CD4-positive, alpha-beta T cell treated with Interleukin-1 beta for 1 hour (primary cell): ENCODE data around the gene SHISA7.

ENCODE experiments used
- DNase-seq, 2 donors: peaks; one replicate each; pipeline ENCODE4 v3.0.0-alpha.2; 2020 to 2022

The SHISA7 gene

DNA sequence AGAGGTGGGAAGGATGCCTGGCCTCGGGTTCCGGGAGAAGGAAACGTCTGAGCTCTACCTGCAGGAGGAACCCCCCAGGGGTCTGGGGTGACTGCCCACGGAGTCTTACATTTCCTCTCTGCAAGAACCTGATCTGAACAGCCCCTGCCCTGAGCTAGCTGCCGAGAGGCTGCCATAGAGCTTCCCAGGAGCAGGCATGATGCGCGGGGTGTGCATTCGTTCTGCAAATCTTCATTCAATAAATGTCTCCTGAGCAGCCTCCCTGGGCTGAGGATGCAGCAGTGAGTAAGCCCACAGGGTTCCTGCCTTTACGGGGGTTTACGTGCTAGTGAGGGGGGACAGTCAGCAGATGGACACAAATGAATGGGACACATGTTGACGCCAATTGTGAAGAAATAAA, 1.5 kb upstream of the SHISA7 start:
- DNase-seq: no peak

DNA sequence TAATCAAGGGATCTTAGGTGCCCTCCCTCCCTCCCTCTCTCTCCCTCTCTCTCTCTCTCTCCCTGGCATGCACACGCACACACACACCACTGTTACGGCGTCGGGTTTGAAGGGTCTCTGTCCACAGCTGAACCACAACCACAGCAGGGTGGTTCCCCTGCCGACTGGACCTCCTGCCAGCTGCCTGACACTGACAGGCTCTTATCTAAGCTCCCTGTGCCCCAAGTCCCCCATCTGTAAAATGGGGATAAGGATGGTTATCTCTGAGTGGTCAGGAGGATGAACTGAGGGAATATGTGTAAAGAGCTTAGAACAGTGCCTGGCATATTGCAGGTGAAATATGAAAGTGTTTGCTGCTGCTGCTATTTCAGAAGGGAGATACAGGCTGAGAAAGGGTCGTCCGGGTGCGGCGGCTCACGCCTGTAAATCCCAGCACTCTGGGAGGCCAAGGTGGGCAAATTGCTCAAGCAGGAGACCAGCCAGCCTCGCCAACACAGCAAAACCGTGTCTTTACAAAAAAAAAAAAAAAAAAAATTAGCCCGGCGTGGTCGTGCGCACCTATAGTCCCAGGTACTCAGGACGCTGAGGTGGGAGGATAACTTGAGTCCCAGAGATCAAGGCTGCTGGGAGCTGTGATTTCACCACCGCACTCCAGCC, 852 bp upstream of the SHISA7 start:
- DNase-seq: no peak

DNA sequence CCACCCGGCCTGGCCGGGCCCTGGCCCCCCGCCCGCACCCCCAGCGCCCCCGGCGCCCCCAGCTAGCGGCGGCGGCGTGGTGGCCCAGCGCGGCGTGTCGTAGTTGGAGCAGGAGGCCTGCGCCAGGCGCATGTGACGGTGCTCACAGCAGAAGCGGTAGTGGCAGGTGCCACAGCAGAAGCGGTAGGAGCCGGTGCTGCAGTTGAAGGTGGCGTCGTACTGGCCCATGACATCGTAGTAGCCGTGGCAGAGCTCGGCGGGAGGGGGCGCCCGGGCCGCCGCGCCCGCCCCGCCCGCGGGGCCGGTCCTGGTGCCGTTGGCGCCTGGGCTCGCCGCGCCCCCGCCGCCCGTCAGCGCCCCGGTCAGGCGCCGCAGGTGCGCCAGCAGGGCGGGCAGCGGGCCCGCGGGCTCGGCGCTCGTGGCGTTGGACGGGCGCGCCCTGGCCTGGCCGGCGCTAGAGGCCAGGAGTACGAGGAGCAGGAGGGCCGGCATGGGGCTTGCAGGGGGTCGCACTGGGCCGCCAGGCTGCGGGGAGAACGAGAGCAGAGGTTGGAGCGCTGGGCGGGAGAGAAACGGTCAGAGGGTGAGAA, 633 bp downstream of the SHISA7 start:
- no peak for DNase-seq

DNA sequence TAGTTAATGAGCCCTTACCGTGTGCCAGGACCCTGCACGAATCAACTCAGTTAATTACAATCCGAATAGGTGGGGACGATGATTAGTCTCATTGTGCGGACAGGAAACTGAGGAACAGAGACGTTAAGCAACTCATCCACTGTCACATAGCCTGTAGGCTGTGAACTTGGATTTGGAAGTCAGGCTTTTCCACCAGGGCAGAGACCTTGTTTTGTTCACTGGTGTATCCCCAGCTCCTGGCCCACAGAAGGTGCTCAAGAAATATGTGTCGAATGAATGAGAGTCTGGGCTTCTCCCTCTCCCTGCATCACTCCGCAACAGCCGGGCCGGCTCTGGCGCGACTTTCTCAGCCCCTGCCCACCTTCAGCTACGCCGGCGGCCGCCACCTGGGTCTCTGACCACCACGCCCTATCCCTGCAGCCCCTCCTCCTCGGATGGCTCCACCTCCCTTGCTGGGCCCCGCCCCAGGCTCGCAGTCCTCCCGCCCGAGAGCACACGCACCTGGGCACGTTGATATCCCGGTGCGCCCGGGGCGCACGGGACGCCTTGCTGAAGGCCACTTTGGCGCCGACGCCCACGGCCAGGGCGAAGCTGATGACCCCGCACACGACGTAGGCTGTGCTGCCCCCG, 1.3 kb downstream of the SHISA7 start:
- DNase-seq: no peak

DNA sequence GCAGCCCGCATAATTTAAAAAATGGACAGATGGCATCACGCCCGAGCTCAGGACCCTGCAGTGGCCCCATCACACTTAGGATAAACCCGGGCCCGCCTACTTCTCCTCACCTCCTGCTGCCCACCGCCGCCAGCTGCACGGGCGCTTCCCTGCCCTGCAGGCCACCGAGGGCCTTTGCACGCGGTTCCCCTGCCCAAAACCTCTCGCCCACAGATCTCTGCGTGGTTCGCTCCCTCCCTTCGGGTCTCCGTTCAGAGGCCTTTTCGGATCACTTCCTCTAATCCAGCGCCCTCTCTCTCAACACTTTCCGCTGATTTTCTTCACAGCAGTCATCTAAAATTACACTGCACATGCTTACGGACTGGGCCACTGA, 1.8 kb downstream of the SHISA7 start:
- peak in 1 of 2 donors; percentile 17 for DNase-seq

DNA sequence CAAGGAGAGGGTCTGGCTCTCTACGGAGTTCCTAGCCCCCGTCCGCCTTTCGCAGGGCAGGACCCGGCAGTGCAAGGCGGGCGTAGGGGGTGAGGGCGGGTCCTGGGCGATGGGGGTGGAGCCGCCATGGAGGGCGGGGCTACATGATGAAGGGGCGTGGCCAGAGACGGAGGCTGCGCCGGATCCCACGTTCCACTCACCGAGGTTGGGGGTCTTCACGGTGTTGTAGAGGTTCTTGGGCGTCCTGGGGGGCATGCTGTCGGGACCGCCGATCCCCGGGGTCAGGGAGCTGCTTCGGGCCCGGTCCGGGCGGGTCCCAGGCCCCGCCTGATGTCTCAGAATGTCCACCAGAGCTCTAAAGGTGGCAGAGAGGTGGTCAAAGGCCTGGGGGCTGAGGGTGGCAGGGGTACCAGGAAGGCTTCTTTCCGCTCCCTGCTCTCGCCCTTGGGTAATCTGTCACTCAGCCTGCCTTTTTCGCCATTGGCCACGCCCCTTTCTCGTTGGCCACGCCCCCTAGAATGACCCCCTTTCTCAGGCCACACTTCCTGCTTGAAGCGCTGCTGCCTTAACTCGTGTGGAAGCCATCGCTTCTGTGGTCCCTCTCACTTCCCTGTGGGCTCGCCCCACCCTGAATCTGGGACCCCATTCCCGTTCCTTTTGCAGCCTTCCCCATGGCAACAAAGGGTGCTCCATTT, 2.5 kb downstream of the SHISA7 start:
- DNase-seq: no peak

DNA sequence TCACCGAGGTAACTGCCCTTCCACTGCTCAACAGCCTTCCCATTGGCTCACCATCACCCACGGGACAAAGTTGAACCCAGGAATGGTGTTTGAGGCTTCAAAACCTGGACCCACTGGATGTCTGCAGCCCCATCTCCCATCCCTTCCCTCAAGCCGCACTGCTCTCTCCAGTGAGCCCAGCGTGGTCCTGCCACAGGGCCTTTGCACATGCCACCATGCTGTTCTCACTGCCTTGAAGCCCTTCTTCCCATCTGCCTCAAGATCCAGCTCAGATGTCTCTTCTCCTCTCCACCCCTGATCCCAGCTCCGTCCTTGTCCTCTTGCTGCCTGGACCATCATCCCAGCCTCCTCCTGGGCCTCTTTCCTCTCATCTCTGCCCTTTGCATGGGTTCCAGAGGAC, 4.0 kb downstream of the SHISA7 start:
- DNase-seq: no peak

DNA sequence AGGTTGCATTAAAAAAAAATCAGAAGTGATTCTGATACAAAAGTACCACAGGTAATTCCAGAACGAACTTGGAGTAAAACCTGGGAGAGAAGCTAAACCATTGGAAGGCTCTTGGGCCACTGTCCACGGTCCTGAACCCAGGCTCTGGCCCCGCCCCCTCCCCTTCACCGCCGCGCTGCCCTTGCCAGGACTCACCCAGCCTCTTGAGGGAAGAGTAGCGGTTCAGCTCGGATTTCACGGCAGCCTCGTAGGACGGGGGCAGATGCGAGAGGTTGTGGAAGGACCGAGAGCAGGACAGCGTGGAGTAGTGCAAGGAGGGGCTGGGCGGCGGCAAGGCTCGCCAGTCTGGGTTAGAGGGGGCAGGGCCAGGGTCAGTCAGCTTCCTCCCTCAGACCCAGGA, 5.7 kb downstream of the SHISA7 start:
- DNase-seq: no peak

DNA sequence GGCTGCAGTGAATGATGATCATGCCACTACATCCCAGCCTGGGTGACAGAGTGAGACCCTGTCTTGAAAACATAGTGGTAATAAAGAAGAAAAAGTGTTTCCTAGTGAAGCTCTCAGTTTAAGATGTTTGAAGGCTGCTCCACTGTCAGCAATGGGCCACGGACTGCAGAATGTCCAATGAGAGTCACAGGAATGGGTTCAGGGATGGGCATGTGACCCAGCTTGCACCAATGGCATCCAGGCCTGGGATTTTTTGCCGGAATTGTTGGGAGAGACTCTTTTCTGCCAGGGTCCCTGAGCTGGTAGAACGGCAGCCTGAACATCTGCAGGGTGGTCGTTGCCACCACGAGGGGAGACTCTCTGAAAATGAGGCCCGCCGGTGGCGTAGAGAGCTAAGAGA, 6.3 kb downstream of the SHISA7 start:
- DNase-seq: no peak

DNA sequence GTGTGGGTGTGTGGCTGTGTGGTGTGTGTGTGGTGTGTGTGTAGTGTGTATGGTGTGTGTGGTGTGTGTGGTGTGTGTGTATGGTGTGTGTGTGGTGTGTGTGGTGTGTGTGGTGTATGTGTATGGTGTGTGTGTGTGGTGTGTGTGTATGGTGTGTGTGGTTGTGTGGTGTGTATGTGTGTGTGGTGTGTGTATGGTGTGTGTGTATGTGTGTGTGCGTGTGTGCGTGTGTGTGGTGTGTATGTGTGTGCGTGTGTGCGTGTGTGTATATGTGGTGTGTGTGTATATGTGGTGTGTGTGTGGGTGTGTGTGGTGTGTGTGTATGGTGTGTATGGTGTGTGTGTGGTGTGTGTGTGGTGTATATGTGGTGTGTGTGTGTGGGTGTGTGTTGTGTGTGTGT, 8.1 kb downstream of the SHISA7 start:
- no peak for DNase-seq

DNA sequence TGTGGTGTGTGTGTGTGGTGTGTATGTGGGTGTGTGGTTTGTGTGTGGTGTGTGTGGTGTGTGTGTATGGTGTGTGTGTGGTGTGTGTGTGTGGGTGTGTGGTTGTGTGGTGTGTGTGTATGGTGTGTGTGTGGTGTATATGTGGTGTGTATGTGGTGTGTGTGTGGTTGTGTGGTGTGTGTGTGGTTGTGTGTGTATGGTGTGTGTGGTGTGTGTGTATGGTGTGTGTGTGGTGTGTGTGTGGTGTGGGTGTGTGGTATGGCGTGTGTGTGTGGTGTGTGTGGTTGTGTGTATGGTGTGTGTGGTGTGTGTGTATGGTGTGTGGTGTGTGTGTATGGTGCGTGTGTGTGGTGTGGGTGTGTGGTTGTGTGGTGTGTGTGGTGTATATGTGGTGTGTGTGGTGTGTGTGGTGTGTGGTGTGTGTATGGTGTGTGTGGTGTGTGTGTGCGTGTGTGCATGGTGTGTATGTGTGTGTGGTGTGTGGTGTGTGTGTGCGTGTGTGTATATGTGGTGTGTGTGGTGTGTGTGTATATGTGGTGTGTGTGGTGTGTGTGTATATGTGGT, 8.7 kb downstream of the SHISA7 start:
- no peak for DNase-seq

DNA sequence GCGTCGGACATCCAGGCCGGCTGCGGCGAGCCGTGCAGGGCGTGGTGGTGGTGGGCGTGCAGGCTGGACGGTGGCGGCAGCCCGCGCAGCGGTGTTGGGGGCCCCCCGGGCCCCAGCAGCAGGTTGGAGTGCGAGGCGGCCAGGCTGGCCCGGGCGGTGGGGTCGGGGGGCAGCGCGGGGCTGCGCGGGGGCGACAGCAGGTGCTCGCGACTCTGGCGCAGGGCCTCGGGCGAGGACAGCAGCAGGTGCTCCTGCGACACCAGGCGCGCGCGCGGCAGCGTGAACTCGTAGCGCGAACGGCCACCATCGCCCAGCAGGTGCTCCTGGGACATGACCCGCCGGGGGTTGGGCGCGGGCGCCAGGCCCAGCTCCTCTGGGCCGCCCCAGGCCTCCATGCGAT, 9.8 kb downstream of the SHISA7 start:
- DNase-seq: no peak

DNA sequence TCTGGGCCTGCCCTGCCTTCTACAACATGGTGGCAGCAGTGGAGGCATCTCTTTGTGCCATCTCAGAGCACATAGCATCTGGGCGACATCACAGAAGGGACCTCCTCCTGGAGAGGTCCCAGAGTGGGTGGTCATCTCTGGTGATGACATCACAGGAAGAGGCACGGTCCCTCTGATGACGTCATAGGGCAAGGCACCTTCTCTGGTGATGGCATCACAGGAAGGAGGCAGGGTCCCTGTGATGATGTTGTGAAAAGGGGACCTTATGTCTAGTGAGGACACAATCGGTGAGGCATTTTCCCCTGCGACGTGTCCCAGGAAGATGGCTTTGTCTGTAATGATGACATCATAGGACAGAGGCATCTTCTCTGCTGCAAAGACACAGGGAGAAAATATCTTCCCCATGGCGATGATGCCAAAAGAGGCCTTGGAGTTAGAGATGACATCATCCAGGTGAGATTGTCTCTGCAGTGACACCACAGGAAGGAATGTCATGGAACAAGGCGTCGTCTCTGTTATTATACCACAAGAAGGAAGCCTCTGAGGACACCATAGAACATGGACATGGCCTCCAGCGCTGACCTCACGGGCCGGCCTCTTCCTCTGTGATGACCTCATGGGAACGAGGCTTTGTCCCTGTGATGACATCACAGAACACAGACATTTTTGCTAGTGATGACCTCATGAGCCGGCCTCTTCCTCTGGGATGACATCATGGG, 10.7 kb downstream of the SHISA7 start:
- DNase-seq: no peak

DNA sequence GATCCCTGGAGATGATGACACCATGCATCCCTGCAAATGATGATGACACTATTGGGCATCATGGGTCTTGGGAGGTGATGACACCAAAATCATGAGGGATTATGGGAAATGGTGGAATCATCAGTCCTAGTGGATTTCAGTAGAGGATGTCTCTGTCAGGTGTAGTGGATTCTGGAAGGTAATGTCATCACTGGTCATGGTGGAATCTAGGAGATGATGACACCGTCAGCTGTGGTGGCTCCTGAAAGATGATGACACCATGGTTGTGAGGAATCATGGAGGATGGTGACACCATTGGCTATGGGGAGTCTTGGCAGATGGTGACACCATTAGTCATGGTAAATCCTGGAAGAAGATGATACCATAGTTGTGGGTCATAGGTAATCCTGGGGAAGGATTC, 11.9 kb downstream of the SHISA7 start:
- no peak for DNase-seq

DNA sequence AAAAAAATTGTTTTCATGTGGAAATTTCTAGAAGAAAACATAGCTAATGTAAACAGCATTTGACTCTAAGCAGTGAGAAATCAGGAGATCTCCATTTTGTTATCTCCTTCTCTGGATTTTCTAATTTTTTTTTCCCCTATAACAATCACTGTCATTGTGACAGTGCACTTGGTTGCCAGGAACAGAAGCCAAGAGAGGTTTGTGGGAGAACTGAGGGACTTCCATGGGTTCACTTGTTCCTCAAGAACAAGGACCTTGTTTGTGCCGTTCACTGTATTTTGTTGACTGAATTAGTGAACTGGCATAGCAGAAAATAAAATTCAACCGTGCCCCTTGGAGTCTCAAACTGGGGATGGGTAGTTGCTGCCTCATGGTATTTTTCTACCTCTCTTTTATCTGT, 17.1 kb downstream of the SHISA7 start:
- no peak for DNase-seq

DNA sequence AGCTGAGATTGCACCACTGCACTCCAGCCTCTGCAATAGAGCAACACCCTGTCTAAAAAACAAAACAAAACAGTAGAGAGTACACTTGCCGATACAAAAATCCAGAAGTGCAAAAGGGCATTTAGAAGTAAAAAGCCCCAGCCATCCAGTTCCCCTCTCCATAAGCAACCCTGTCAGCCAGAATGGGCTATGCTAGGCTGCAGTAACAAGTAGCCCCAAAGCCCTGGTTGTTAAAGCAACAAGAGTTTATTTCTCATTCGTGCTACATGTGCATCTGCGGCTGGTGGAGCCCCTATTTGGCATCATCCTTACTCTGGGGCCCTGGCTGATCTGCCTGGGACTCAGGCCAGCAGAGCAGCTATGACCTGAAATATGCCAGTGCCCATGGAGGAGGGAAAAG, 18.6 kb downstream of the SHISA7 start:
- DNase-seq: no peak

DNA sequence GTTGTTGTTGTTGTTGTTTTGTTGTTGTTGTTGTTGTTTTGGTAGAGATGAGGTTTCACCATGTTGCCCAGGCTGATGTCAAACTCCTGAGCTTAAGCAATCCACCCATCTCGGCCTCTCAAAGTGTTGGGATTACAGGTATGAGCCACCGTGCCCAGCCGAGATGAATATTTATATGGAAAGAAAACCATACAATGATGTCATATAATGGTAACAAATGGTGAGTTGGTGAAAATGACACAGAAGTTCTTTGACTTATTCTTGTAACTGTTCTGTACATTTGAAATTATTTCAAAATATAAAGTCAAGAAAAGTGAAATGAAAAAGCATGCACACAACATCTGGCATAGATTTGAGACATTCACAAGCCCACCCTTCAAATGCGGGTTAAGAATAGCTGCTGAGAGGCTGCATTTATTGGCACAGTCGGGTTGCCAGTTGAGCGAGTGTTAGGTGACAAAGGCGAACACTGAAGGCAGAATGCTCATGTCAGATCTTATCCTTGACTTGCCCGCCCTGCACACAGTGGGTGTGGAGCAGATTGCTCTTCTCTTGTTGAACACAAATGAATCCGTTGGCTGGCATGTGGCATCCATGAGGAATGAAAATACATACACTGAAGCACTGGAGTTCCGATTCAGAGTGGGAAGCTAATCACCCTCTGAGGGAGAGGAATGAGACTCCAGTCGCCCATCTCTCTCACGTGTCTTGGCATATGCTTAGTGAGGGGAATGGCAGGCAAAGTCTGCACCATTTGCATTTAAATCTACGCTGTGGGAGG, 19.7 kb downstream of the SHISA7 start:
- no peak for DNase-seq

DNA sequence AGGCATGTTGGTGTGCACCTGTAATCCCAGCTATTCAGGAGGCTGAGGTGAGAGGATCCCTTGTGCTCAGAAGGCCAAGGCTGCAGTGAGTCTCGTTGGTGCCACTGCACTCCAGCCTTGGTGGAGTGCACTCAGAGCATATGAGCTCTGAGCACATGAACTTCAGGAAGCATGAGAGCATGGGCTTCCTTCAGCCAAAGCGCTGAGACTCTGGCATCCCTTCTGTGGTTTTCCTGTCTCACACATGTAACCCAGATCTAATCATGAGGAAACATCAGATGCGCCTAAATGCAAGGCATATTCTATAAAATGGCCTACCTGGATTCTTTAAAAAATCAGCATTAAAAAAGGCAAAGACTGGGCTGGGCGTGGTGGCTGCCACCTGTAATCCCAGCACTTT, 21.8 kb downstream of the SHISA7 start:
- peak; percentile 22 to 50 for DNase-seq

DNA sequence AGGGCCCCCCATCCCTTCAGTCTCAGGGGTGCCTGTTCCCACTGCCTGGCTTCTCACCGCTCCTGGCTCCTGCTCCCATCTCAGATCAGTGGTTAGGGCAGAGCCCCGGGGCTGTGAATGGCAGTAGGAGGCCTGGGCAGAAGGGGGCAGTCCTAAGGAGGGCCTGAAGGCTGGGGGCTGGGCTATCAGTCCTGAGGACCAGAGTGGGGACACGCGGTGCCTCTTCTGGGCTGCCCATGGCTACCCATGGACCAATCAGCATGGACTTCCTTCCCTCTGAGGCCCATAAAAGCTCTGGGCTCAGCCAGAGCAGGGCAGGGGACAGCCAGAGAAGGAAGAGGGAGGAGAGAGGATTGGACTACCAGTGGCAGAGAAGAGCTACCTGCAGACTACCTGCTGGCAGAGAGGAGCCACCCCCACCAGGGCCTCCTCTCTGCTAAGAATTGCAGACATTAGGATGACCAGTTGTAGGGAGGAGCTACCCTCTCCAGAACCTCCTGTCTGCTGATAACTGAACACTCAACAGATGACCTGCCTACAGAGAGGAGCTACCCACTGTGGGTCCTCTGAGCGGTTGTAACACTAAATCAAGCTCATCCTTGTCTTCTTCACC, 23.4 kb downstream of the SHISA7 start:
- DNase-seq: no peak

DNA sequence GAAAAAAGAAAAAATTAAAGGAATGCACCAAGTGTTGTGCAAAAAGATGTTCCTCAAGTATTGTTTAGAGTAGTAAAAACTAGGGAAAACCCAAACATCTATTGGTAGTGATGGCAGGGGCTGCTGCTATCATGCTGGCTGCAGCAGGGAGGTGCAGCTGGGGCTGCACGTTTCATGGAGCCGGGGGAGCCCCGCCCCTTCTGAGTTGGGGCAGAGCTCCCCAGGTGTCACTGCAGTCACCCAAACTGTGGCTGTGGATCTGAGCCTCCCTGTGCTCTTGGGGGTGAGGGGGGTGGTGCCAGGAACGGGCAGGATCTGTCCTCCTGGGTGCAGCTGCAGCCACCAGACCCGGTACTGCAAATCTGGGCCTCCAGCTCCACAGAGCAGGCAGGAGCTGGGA, 24.0 kb downstream of the SHISA7 start:
- DNase-seq: no peak

DNA sequence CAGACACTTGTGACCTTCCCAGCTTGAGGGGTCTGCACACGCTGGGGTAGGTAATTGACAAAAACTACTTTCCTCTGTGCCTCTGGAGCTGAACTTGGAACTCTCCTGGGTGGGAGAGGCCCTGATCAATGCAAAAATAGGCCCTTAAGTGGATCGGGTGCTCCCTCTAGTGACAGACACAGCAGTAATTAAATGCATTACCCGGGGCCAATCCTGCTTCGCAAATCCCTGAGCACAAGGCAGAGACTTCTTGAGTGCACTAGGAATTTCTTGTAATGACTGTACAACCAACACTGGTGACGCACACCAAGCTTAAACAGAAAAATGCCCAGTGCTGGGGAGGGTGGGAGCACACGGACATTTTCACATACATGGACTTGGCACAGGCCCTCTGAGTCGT, 24.9 kb downstream of the SHISA7 start:
- peak; percentile 58 to 72 for DNase-seq

DNA sequence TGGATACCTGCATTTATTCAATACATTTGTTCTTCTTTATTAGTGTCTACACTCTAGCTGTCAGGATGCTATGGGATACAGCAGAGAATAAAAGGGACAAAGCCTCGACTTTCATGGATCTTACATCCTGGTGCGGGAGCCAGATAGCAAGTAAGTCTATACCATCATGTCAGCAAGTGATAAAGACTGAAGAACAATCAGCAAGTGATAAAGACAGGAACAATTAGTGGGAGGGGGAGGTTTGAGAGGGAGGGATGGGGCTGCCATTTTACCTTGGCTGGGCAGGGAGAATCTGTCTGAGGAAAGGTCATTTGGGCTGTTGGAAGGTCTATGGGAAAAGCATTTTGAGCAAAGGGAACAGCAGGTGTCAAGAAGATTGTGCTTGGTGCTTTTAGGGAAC, 32.9 kb downstream of the SHISA7 start:
- DNase-seq: no peak
